NCI-H2107 treated with DMSO at 0.1 percent for 48 hours (cell line): ENCODE data around the gene TP73.

Source experiments
- DNase-seq: peaks from one replicate; lab custom pipeline; 2025; ENCODE audit not compliant: unreplicated experiment; lab: John Stamatoyannopoulos, UW

Gene TP73

GRCh38 chr1:3776231-3776961, 124.1 kb downstream of the TP73 start:
- DNase-seq = no peak

GRCh38 chr1:3777078-3777547, 124.8 kb downstream of the TP73 start:
- DNase-seq = no peak

- DNase-seq = no peak
These were observed 125.6 kb downstream of the TP73 start for GRCh38 chr1:3777647-3778589.

GRCh38 chr1:3778590-3779264, 126.4 kb downstream of the TP73 start:
- no peak for DNase-seq

- no peak for DNase-seq
These were observed 127.1 kb downstream of the TP73 start for GRCh38 chr1:3779265-3779911.

- no peak for DNase-seq
These were observed 127.6 kb downstream of the TP73 start for GRCh38 chr1:3779912-3780416.

- no peak for DNase-seq
These were observed 128.6 kb downstream of the TP73 start for GRCh38 chr1:3780901-3781300.

GRCh38 chr1:3783651-3784474, 131.5 kb downstream of the TP73 start:
- no peak for DNase-seq

GRCh38 chr1:3785045-3785444, 132.7 kb downstream of the TP73 start:
- no peak for DNase-seq

- DNase-seq = no peak
These were observed 133.3 kb downstream of the TP73 start for GRCh38 chr1:3785456-3786157.
